Hepatocyte (in vitro differentiated cells): ENCODE measurements around the gene SCRG1.

Source experiments
- EZH2 ChIP-seq: fragments of 200-600 bp; sonication (generic); IDR thresholded peaks from 2 replicates; pipeline ENCODE4 v1.6.1; 2016; ENCODE audit warnings: antibody characterized with exemption, mild to moderate bottlenecking, borderline replicate concordance
- EZH2phosphoT487 ChIP-seq: fragments of 200-600 bp; sonication (generic); IDR thresholded peaks from one replicate; pipeline ENCODE4 v1.6.1; 2018; ENCODE audit warnings: antibody characterized with exemption, mild to moderate bottlenecking, low read depth, moderate library complexity; ENCODE audit not compliant: unreplicated experiment, severe bottlenecking
- TF ChIP-seq, protein P1 (sequence below): fragments of 200-600 bp; sonication (generic); IDR thresholded peaks from 2 replicates; pipeline ENCODE4 v1.5.1; 2016; ENCODE audit warnings: antibody characterized with exemption, mild to moderate bottlenecking; ENCODE audit not compliant: poor library complexity

DNA sequence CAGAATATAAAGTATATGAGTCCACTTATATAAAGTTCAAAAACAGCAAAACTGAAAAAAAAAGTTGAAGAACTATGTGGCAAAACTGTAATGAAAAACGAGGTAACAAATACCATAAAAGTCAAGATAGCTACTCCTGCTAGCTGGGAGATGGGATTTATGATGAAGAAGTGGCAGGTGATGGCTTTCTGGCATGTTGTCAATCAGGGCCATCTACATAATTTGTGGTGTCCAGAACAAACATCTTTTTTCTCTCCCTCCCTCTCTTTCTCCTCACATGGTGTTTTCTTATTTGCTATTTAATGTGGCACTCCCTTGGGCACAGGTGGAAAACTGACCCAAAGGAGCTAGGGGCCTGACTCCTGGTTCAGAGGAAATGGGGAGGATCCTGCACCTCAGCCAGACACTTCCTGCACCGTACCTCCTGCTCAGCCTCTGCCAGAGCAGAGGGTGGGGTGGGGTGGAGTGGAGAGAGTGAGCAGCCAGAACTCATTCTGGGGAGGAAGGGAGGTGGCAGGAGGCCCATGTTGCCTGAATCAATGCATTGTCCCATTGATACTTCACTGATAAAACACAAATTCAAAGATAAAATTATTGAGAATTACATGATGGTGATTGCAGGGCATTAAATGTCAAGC, 33.4 kb downstream of the SCRG1 start:
- TF ChIP-seq, protein P1, sequence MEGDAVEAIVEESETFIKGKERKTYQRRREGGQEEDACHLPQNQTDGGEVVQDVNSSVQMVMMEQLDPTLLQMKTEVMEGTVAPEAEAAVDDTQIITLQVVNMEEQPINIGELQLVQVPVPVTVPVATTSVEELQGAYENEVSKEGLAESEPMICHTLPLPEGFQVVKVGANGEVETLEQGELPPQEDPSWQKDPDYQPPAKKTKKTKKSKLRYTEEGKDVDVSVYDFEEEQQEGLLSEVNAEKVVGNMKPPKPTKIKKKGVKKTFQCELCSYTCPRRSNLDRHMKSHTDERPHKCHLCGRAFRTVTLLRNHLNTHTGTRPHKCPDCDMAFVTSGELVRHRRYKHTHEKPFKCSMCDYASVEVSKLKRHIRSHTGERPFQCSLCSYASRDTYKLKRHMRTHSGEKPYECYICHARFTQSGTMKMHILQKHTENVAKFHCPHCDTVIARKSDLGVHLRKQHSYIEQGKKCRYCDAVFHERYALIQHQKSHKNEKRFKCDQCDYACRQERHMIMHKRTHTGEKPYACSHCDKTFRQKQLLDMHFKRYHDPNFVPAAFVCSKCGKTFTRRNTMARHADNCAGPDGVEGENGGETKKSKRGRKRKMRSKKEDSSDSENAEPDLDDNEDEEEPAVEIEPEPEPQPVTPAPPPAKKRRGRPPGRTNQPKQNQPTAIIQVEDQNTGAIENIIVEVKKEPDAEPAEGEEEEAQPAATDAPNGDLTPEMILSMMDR, result no peak
- no peak for TF ChIP-seq EZH2
- no peak for TF ChIP-seq EZH2phosphoT487
